Vagina (tissue), 2 donors: ENCODE results near the gene TARS2. TPM values are rescaled to one million over a fixed set of nuclear protein-coding genes. Genes with fewer than 3 reads are reported as not detected.

ENCODE experiments used
- DNase-seq, 2 donors: peaks; one replicate each; pipeline ENCODE4 v3.0.0-alpha.2; 2017; ENCODE audit errors: extremely low spot score in 2 of 2
- H3K27ac ChIP-seq: fragments of 200-600 bp; sonication (generic); one replicate; pipeline ENCODE4 v1.5.1; 2019
- H3K27me3 ChIP-seq: fragments of 200-600 bp; sonication (generic); one replicate; pipeline ENCODE4 v1.5.1; 2019
- H3K36me3 ChIP-seq, 2 donors: fragments of 200-600 bp; sonication (generic); one replicate each; pipeline ENCODE4 v1.5.1; 2017 to 2019
- H3K4me1 ChIP-seq: fragments of 200-600 bp; sonication (generic); one replicate; pipeline ENCODE4 v1.5.1; 2019
- H3K4me3 ChIP-seq, 2 donors: fragments of 200-600 bp; sonication (generic); 1 replicate in 1 of 2; 2 replicates in 1 of 2; pipeline ENCODE4 v1.5.1; 2016 to 2019
- H3K9me3 ChIP-seq: fragments of 200-600 bp; sonication (generic); one replicate; pipeline ENCODE4 v1.5.1; 2019
- POLR2A ChIP-seq, 2 donors: fragments of 450-650 bp; IDR thresholded peaks; one replicate each; pipeline ENCODE4 v1.6.1; 2017; ENCODE audit warnings: antibody characterized with exemption in 2 of 2, mild to moderate bottlenecking in 2 of 2, moderate library complexity in 2 of 2
- POLR2AphosphoS5 ChIP-seq, 2 donors: sonication (generic); formaldehyde crosslinking; IDR thresholded peaks; one replicate each; pipeline ENCODE4 v1.9.0; 2017; ENCODE audit warnings: antibody characterized with exemption in 2 of 2, mild to moderate bottlenecking in 2 of 2, low read depth in 1 of 2; ENCODE audit not compliant: insufficient read depth in 1 of 2
- intact Hi-C: fragments of 100-400 bp; cut with DNase I; formaldehyde crosslinking; loops from one replicate; pipeline ENCODE4 v1.15.1; 2023
- total RNA-seq: library from RNA; depleted of rRNA; stranded (reverse); fragments of >200 nt; gene quantifications from one replicate; pipeline ENCODE4 v1.2.3, GENCODE V29; 2016
- TF ChIP-seq, protein P1 (sequence below), 3 experiments: fragments of 450-650 bp in 2 of 3; fragments of 200-600 bp in 1 of 3; sonication (generic) in 1 of 3; IDR thresholded peaks; one replicate each; pipeline ENCODE4 v1.5.1; 2017 to 2019; ENCODE audit warnings: antibody characterized with exemption in 3 of 3, mild to moderate bottlenecking in 2 of 3, moderate library complexity in 2 of 3

Gene TARS2
- total RNA-seq, 1 donor from 2014 or later = 17.4 TPM

DNA sequence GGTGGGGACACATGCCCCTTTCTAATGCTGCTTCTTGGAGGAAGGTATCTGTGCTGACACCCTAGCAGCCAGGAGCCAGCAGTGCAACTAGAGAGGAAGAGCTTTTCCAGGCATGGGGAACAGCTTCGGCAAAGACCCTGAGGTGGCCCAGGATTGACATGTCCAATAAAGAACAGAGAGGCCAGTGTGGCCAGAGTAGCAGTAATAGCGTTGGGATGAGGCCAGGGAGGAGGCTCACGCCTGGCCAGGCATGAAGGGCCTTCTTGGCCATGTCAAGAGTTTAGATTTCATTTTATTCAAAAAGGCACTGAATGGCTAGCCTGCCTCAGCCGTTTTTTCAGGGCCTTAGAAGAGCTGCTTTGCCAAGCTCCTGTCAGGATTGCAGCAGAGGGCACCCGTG is 45.6 kb downstream of the TARS2 start:
- H3K36me3 ChIP-seq = no peaks in the 10 kb centered on the region
- TF ChIP-seq, protein P1, sequence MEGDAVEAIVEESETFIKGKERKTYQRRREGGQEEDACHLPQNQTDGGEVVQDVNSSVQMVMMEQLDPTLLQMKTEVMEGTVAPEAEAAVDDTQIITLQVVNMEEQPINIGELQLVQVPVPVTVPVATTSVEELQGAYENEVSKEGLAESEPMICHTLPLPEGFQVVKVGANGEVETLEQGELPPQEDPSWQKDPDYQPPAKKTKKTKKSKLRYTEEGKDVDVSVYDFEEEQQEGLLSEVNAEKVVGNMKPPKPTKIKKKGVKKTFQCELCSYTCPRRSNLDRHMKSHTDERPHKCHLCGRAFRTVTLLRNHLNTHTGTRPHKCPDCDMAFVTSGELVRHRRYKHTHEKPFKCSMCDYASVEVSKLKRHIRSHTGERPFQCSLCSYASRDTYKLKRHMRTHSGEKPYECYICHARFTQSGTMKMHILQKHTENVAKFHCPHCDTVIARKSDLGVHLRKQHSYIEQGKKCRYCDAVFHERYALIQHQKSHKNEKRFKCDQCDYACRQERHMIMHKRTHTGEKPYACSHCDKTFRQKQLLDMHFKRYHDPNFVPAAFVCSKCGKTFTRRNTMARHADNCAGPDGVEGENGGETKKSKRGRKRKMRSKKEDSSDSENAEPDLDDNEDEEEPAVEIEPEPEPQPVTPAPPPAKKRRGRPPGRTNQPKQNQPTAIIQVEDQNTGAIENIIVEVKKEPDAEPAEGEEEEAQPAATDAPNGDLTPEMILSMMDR (IDR thresholded peaks at IDR 0.05) = no peak
- TF ChIP-seq POLR2A (IDR thresholded peaks at IDR 0.05) = no peak
- no peak for TF ChIP-seq POLR2AphosphoS5 (IDR thresholded peaks at IDR 0.05; ENCODE audit: insufficient read depth in 1 of 2, low read depth in 1 of 2)
- H3K27me3 ChIP-seq = no peaks in the 10 kb centered on the region
- peak overlapping the region; percentile 66 for H3K27ac ChIP-seq
- no peaks in the 10 kb centered on the region for H3K9me3 ChIP-seq
- intact Hi-C loops = no loop called here
- no peak overlapping the region for H3K4me3 ChIP-seq
- H3K4me1 ChIP-seq = peaks cover 48% of the 10 kb centered on the region
- no peak for DNase-seq

DNA sequence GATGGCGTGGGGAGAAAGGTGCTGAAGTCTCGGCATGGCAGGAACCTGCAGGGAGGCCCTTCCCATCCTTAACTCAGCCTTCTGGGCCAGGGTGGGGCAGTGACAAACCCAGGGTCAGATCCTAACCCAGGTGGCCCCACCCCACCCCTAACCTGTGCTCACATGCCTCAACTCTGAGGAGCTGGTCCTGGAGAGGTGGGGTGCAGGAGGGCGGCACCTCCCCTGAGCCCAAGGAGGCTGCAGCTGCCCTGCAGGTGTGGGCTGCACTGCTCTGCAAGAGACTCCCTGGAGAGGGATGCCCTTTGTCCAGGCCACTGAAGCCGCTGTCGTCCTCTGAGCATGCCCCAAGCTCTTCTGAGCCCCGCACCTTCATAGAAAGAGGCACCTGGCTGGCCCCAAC is 46.8 kb downstream of the TARS2 start:
- no peaks in the 10 kb centered on the region for H3K27me3 ChIP-seq
- intact Hi-C loops = no loop called here
- no peaks in the 10 kb centered on the region for H3K36me3 ChIP-seq
- DNase-seq = no peak
- no peak overlapping the region for H3K4me3 ChIP-seq
- peaks cover 51% of the 10 kb centered on the region for H3K4me1 ChIP-seq
- no peak overlapping the region for H3K27ac ChIP-seq
- TF ChIP-seq, protein P1 (IDR thresholded peaks at IDR 0.05) = no peak
- TF ChIP-seq POLR2A (IDR thresholded peaks at IDR 0.05) = no peak
- peak in 1 of 2 donors; percentile 49 for TF ChIP-seq POLR2AphosphoS5 (IDR thresholded peaks at IDR 0.05; ENCODE audit: insufficient read depth in 1 of 2, low read depth in 1 of 2)
- H3K9me3 ChIP-seq = no peaks in the 10 kb centered on the region

DNA sequence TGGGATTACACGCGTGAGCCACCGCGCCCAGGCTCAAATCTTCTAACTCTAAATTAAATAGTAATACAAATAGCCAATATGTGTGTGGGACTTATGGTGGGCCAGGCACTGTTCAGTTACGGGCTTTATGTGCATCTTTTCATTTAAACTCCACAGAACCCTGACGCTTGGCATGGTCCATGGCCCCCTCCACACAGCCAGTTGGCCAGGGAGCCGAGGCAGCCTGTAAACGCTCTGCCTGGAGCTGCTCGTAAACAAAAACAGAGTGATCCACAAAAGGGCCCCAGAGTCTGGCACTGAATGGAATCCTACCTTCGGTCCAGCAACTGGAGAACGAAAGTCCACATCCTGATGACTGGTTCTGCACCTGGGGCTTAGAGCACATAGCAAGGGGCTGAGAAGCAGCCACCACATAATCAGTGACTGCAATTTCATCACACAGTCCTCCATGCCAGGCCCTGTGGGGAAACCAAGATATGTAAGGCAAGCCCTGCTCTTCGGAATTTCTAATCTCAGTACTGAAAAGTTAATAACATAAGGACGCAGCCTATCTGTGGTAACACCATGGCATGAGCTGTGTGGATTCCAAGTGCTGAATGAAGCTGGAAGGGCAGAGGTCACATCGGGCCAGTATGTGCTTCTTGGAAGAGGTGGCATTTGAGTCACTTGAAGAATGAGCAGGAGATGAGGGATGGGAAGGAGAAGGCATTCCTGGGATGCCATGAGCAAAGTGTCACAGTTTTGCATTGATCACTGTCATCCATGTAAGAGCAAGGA is 48.5 kb downstream of the TARS2 start:
- Histone ChIP-seq H3K9me3 (no peaks in the 10 kb centered on the region), H3K27me3 (no peaks in the 10 kb centered on the region), H3K4me3 (no peak overlapping the region), H3K27ac (no peak overlapping the region), H3K4me1 (peaks cover 46% of the 10 kb centered on the region), H3K36me3 (no peaks in the 10 kb centered on the region)
- intact Hi-C loops = loop anchor here (5.0 kb wide), 1 partner anchor 63 kb away; no protein-coding TSS in a partner anchor
- TF ChIP-seq POLR2A (IDR thresholded peaks at IDR 0.05) = no peak
- TF ChIP-seq, protein P1 (IDR thresholded peaks at IDR 0.05) = no peak
- DNase-seq = no peak

DNA sequence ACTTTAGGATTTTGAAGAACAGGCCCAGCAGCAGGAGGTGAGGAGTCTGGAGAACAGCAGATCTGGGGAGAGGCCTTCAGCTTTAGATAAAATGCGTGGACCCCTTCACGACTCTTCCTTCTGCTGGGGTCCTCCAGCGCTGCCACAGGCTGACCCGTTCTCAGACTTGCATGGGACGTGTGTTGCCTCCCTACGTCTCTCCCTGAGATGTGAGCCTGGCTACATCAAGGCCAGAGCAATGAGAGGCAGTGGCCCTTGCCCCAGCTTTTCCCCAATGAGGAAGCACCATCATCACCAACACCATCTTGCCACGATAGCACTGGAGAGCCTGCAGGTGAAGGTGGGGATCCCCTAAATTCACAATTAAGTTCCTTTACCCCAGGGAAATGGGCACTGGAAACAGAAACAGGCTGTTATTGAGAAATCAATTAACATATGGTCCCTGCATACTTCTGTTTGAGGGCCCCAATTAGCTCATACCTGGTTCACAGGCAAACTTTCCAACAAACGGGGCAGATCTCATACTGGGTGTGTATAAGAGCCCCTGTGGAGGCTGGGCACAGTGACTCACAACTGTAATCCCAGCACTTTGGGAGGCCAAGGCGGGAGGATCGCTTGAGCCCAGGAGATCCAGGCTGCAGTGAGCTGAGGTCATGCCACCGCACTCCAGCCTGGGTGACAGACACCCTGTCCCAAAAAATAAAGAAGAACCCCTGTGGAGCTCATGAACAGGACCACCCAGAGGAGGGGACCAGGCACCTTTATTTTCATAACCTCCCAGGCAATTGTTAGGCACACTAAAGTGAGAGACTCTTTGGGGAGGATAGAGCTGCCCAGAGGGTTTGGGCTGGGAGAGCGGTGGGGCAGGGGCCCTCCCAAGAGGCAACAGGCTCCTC is 49.9 kb downstream of the TARS2 start:
- H3K36me3 ChIP-seq = no peaks in the 10 kb centered on the region
- intact Hi-C loops = loop anchor here (5.0 kb wide), 1 partner anchor 65 kb away; no protein-coding TSS in a partner anchor
- H3K9me3 ChIP-seq = no peaks in the 10 kb centered on the region
- no peak for DNase-seq
- no peak overlapping the region for H3K4me3 ChIP-seq
- H3K27ac ChIP-seq = peak overlapping the region; percentile 71
- H3K4me1 ChIP-seq = peaks cover 43% of the 10 kb centered on the region
- TF ChIP-seq, protein P1 (IDR thresholded peaks at IDR 0.05) = no peak
- TF ChIP-seq POLR2AphosphoS5 (IDR thresholded peaks at IDR 0.05; ENCODE audit: insufficient read depth in 1 of 2, low read depth in 1 of 2) (no peak), POLR2A (IDR thresholded peaks at IDR 0.05) (no peak)
- H3K27me3 ChIP-seq = no peaks in the 10 kb centered on the region
